ENCODE measurements around the gene CHML. TPM values are rescaled to one million over a fixed set of nuclear protein-coding genes. Genes with fewer than 3 reads are reported as not detected.

CHML gene
- total and polyA plus RNA-seq, 2 of the 8 experiments (the other 6 are each of a cell fraction or from before 2014, with no cell fraction given): 11.5 to 82.4 TPM

DNA sequence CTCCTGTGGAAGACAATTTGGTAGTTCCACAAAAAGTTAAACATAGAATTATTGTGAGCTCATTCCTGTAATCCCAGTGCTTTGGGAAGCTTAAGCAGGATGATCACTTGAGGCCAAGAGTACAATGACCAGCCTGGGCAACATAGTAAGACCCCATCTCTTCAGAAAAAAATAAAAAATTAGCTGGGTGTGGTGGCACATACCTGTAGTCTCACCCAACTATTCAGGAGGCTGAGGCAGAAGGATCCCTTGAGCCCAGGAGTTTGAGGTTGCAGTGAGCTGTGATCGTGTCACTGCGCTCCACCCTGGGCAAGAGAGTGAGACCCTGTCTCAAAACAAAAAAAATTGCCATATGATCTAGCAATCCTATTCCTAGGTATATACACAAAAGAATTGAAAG, 4.1 kb upstream of the CHML start (continued):
- no peak for TF ChIP-seq YY1 (IDR thresholded peaks at IDR 0.05; ENCODE audit: low read depth, low read length)
- no peak for TF ChIP-seq GTF2F1 (IDR thresholded peaks at IDR 0.05; ENCODE audit: borderline replicate concordance, low read depth, low read length)
- no peak for TF ChIP-seq GABPA (IDR thresholded peaks at IDR 0.05; ENCODE audit: borderline replicate concordance, insufficient read depth, low read length)
- TF ChIP-seq JUND (IDR thresholded peaks at IDR 0.05; ENCODE audit: low read length): no peak
- no peak for TF ChIP-seq CHD2 (IDR thresholded peaks at IDR 0.05; ENCODE audit: low read length)
- TF ChIP-seq SP1 (IDR thresholded peaks at IDR 0.05; ENCODE audit: low read depth, low read length): no peak
- TF ChIP-seq CBX8 (IDR thresholded peaks at IDR 0.05; ENCODE audit: borderline replicate concordance, low read depth, low read length): no peak

Measured in H1 (cell line).